Measurements from ENCODE around the gene RAPGEF1. TPM values are rescaled to one million over a fixed set of nuclear protein-coding genes. Genes with fewer than 3 reads are reported as not detected.

RAPGEF1 gene
- total RNA-seq, 1 donor from 2014 or later: 76.8 TPM

DNA sequence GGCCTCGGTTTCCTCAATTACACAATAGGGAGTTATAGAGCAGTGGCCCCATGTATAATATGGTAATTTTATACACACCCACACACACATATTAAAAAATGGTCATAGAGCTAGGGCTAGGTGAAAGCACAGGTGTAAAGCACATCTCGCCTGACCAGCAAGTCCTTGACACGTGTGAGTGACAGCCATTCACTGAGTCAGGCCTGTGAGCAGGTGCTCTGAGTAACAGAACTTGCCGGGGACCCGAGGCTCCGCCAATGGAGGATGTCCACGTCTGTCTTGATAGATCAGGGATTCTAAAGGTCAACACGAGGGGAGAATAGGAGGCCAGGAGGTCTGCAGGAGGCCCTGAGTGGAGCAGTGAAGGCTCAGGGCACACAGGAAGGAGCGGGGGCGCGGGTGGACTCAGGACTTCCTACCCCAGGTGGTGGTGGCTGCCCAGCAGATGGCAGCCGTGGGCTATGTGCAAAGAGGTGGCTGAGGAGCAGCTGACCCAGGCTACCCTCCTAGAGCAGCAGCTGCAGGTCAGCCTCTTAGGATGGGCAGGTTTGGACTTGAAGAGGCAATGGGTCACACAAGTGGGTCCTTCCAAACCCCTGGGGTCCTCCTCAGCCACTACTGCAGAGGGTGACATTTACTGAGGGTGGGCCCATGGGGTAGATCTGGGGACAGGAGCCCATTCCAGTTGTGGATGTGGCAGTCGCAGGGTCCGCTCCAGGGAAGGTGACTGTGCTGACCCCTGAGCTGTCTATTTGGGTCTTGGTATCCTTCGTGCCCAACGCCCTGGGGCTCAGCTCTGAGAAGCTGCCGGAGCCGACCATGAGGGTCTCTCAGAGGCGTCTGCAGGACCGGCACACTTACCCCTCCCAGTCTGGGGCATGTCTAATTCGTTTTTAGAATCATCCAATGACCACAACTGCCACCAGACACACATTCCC is 148.7 kb downstream of the RAPGEF1 start:
- Mint-ChIP-seq H3K4me1 (ENCODE audit: low read depth, unreplicated experiment) (peaks cover 24% of the 10 kb centered on the region), H3K9me3 (ENCODE audit: unreplicated experiment) (no peaks in the 10 kb centered on the region), H3K4me3 (ENCODE audit: unreplicated experiment) (peak overlapping the region; percentile 78), H3K36me3 (ENCODE audit: low read depth, unreplicated experiment) (peaks cover 26% of the 10 kb centered on the region), H3K27me3 (ENCODE audit: low read depth, unreplicated experiment) (no peaks in the 10 kb centered on the region), H3K27ac (ENCODE audit: unreplicated experiment) (peak overlapping the region; percentile 73)
- no peaks in the 10 kb centered on the region for H3K9me3 ChIP-seq (ENCODE audit: insufficient read depth, low read depth, low read length)
- H3K4me3 ChIP-seq (ENCODE audit: insufficient read depth, low read depth, low read length): no peak overlapping the region
- DNase-seq (ENCODE audit: low read depth) (peak; percentile 47), FAIRE-seq (no peak)
- peaks cover 6% of the 10 kb centered on the region for H4K20me1 ChIP-seq (ENCODE audit: insufficient read depth, low read length)
- no peak overlapping the region for H2AFZ ChIP-seq (ENCODE audit: low read depth, low read length)
- no peaks in the 10 kb centered on the region for H3K27me3 ChIP-seq (ENCODE audit: insufficient read depth, low read length)
- no peaks in the 10 kb centered on the region for H3K79me2 ChIP-seq (ENCODE audit: insufficient read depth, low read length)
- peaks cover 3% of the 10 kb centered on the region for H3K36me3 ChIP-seq (ENCODE audit: insufficient read depth, low read length)
- no peak overlapping the region for H3K4me2 ChIP-seq (ENCODE audit: low read length)
- TF ChIP-seq EZH2 (IDR thresholded peaks at IDR 0.05; ENCODE audit: insufficient read depth, low read length): no peak
- TF ChIP-seq, protein P1, sequence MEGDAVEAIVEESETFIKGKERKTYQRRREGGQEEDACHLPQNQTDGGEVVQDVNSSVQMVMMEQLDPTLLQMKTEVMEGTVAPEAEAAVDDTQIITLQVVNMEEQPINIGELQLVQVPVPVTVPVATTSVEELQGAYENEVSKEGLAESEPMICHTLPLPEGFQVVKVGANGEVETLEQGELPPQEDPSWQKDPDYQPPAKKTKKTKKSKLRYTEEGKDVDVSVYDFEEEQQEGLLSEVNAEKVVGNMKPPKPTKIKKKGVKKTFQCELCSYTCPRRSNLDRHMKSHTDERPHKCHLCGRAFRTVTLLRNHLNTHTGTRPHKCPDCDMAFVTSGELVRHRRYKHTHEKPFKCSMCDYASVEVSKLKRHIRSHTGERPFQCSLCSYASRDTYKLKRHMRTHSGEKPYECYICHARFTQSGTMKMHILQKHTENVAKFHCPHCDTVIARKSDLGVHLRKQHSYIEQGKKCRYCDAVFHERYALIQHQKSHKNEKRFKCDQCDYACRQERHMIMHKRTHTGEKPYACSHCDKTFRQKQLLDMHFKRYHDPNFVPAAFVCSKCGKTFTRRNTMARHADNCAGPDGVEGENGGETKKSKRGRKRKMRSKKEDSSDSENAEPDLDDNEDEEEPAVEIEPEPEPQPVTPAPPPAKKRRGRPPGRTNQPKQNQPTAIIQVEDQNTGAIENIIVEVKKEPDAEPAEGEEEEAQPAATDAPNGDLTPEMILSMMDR (IDR thresholded peaks at IDR 0.05; ENCODE audit: insufficient read depth, low read depth, low read length): peak; percentile 58
- H3K27ac ChIP-seq (ENCODE audit: low read depth, low read length): no peak overlapping the region
- H3K4me1 ChIP-seq (ENCODE audit: insufficient read depth, low read length): peaks cover 4% of the 10 kb centered on the region
- H3K9ac ChIP-seq (ENCODE audit: low read length): no peak overlapping the region

GRCh38 chr9:131590449-131590848 is 149.4 kb downstream of the RAPGEF1 start:
- no peak overlapping the region for H3K27ac Mint-ChIP-seq (ENCODE audit: unreplicated experiment)

More at GRCh38 chr9:131590449-131590848, 149.4 kb downstream of the RAPGEF1 start:
- Histone ChIP-seq H3K79me2 (ENCODE audit: insufficient read depth, low read length) (no peaks in the 10 kb centered on the region), H4K20me1 (ENCODE audit: insufficient read depth, low read length) (peaks cover 3% of the 10 kb centered on the region), H3K4me1 (ENCODE audit: insufficient read depth, low read length) (no peaks in the 10 kb centered on the region), H3K27me3 (ENCODE audit: insufficient read depth, low read length) (no peaks in the 10 kb centered on the region), H2AFZ (ENCODE audit: low read depth, low read length) (no peak overlapping the region), H3K4me3 (ENCODE audit: insufficient read depth, low read depth, low read length) (no peak overlapping the region), H3K27ac (ENCODE audit: low read depth, low read length) (no peak overlapping the region), H3K9ac (ENCODE audit: low read length) (no peak overlapping the region), H3K4me2 (ENCODE audit: low read length) (no peak overlapping the region), H3K36me3 (ENCODE audit: insufficient read depth, low read length) (peaks cover 3% of the 10 kb centered on the region), H3K9me3 (ENCODE audit: insufficient read depth, low read depth, low read length) (no peaks in the 10 kb centered on the region)
- Mint-ChIP-seq H3K4me3 (ENCODE audit: unreplicated experiment) (peak overlapping the region; percentile 78), H3K36me3 (ENCODE audit: low read depth, unreplicated experiment) (peaks cover 24% of the 10 kb centered on the region), H3K9me3 (ENCODE audit: unreplicated experiment) (no peaks in the 10 kb centered on the region), H3K27me3 (ENCODE audit: low read depth, unreplicated experiment) (no peaks in the 10 kb centered on the region), H3K4me1 (ENCODE audit: low read depth, unreplicated experiment) (peaks cover 24% of the 10 kb centered on the region)
- TF ChIP-seq, protein P1 (IDR thresholded peaks at IDR 0.05; ENCODE audit: insufficient read depth, low read depth, low read length): no peak
- no peak for TF ChIP-seq EZH2 (IDR thresholded peaks at IDR 0.05; ENCODE audit: insufficient read depth, low read length)
- FAIRE-seq: no peak
- no peak for DNase-seq (ENCODE audit: low read depth)

Data from astrocyte (in vitro differentiated cells and primary cell).